Testis (tissue), 2 donors: ENCODE data around the gene CRIP2.

ENCODE experiments used
- POLR2A ChIP-seq: fragments of 450-650 bp; IDR thresholded peaks from one replicate; pipeline ENCODE4 v1.6.1; 2017; ENCODE audit warnings: antibody characterized with exemption, mild to moderate bottlenecking, moderate library complexity
- TF ChIP-seq, protein P1 (sequence below), 3 experiments: fragments of 450-650 bp in 2 of 3; fragments of 200-600 bp in 1 of 3; sonication (generic) in 1 of 3; IDR thresholded peaks; one replicate each; pipeline ENCODE4 v1.5.1; 2016 to 2019; ENCODE audit warnings: antibody characterized with exemption in 3 of 3, mild to moderate bottlenecking in 2 of 3, moderate library complexity in 1 of 3

- TF ChIP-seq, protein P1, sequence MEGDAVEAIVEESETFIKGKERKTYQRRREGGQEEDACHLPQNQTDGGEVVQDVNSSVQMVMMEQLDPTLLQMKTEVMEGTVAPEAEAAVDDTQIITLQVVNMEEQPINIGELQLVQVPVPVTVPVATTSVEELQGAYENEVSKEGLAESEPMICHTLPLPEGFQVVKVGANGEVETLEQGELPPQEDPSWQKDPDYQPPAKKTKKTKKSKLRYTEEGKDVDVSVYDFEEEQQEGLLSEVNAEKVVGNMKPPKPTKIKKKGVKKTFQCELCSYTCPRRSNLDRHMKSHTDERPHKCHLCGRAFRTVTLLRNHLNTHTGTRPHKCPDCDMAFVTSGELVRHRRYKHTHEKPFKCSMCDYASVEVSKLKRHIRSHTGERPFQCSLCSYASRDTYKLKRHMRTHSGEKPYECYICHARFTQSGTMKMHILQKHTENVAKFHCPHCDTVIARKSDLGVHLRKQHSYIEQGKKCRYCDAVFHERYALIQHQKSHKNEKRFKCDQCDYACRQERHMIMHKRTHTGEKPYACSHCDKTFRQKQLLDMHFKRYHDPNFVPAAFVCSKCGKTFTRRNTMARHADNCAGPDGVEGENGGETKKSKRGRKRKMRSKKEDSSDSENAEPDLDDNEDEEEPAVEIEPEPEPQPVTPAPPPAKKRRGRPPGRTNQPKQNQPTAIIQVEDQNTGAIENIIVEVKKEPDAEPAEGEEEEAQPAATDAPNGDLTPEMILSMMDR (IDR thresholded peaks at IDR 0.05): no peak
- no peak for TF ChIP-seq POLR2A
These were observed 741 bp upstream of the CRIP2 start for GRCh38 chr14:105473677-105474482.
